GM19023 (cell line): ENCODE data around the gene CPNE4.

Experiments used
- ATAC-seq: cut with Tn5 transposase; IDR thresholded peaks from one replicate; pipeline ENCODE4 v1.9.1; 2021; ENCODE audit warnings: mild to moderate bottlenecking, moderate library complexity; ENCODE audit not compliant: unreplicated experiment

CPNE4 gene

DNA sequence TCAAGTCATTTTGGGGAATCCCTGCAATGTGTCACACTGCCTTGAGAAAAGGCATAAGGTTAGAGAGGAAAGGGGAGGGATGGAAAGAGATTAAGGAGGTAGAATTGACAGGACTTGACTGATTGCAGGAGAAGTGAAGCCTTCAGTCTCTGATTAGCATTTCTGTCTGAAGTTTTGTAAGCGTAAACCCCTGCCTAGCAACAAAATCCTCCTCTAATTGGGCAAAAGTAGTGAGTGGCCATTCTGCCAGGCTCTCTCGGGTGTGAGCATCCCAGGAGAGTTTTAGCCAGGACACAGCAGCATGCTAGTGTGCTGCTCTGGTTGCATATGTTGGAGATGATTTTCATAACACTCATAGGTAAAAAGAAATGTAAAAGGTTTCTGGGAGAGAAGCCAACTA lies 415.0 kb downstream of the CPNE4 start:
- ATAC-seq, result no peak

DNA sequence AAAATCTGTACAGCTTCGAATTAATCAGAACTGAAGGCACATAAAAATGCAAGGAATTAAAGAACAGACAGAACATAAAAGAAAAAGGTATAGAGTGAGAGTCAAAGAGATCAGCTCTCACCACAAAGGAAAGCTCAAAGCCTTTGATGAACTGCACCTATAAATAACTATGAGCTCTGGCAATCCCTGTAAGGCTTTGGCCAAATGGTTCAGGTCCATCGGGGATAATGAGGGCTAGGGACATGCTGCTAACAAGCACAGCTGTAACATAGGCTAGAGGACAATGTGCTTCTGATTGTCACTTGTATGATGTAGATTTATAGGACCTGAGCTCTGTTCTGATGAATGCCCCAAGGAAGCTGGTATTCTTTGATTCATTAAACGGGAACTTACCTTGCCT lies 418.1 kb downstream of the CPNE4 start:
- ATAC-seq, result no peak

DNA sequence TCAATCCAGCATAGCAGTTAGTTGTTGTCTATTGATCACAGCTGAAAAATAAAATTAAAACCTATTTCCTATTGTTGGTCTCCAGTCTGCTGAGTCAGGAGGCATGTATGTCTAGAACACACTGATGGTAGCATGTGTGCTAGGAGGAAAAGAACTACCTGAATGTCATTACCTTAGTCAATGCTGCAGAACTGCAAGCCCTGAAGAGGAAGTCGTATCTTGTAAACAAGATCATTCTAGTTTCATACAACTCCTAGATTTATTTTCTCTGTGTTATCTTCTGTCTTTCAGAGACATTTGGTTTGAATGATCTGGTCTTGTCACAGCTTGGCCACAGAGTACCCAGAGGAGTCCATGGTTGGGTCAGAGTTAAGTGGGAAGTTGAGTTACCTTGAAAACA lies 422.1 kb downstream of the CPNE4 start:
- no peak for ATAC-seq

DNA sequence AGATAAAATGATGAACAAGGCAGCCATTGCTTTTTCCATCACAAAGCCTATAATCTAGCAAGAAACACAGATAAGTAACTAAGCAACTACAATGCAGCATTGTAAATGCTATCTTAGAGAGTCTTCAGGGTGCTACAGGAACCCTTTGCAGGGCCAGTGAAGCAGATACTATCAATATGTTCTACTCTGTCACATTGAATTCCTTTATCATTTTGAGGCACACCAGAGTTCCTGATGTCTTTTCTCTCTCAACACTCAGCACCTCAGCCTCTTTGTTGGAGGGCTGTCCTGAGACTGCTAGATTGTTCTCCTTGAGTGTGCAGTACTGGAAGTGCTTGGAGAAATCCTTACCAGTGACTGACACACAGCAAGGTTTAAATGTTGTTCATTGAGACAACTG lies 424.6 kb downstream of the CPNE4 start:
- no peak for ATAC-seq

DNA sequence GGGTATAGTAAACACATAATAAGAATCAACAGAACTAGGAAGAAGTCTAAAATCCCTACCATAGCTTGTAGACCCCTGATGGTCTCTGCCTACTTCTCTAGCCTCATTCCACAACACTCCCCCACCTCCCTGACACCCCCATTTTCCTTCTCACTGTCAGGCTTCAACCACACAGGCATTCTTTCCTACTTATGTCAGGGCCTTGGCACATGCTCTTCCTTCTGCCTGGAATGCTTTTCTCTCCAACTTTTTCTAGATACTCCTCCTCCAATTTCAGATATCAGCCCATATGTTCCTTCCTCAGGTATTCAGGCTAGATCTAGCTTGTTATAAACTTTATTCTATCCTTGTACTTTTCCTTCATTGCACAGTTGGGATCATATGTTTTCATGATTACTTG lies 426.1 kb downstream of the CPNE4 start:
- ATAC-seq, result no peak

DNA sequence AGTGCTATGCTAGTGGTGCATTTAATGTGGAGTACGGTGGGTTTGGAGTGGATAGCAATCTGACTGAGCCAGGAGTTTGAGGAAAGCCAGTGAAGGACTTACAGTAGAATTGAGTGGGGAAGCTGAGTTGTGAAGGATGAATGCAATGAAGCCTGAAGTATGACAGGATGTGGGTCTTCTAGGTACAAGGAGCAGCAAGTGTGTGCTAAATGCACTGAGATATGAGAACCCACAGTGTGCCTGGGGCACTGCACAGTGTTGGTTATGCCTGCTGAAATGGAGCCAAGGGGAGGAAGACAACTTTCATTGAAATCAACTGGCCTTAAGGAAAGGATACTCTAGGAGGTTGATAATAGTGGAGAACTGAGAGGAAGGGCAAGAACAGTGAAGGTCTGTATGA lies 426.5 kb downstream of the CPNE4 start:
- ATAC-seq, result no peak

DNA sequence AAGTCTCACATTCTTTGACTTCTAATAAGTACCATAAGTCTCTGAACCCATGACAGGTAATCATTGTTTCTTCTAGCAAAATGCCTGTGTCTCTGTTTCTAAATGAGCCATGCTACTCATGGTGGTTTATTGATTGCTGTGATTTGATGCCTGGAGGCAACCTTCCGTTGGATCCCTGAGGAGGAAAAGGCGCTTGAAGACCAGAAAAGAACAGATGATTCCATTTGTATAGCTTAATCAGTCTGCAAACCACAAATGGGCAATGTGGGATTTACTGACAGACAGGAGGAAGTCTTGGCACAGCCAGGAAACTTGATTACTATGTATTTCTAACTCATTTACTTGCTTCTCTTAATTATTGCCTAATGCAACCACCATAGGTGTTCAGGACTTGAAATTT lies 428.9 kb downstream of the CPNE4 start:
- no peak for ATAC-seq

DNA sequence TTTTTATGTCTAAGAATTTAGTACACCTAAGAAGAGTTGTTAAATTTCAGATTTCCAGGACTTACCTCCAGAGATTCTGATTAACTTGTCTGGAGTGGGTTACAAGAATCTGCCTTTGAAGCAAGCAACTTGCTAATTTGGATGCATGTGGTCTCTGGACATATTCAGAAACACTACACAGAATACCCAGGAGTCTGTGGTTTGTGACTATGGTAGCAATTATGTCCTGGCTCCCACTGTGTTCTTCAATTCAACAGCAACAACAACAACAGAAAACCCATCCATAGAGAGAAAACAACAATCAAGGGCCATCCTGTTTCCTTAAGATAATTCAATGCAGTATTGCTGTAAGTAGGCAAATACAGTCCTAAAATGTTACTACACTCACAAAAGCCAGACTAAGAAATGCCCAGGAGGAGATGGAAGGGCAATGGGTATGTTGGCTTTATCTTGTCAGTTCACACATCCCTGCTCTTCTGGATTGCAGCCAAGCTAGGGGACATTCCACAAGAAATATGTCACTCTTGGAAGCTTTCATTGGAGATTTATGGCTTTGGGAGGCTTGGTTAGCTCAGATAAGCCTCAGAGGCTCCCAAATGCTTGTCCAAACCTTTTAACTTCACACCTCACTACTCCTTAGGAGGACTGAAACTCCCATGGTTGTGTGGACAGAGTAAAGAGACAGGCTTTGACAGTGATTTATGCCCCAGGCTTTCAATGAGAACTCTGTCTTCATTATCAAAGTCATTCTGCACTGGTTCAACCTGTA lies 432.6 kb downstream of the CPNE4 start:
- ATAC-seq, result no peak

DNA sequence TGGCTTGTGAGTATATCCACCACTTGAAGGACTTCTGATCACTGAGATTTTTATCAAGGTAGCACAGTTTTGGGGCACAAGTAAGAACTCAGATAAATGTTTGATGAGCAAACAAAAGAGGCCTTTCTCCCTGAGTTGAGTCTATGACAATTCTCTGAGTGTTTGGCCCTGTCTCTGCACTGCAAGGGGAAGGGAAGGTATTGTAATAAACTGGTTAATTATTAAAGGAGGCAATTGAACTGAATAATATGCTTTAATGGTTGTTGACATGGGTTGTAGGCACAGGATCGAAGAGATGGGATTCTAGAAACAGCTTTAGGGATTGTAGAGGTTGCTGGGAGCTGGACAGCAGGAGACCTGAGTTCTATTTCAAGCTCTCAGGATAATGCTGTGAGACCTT lies 437.0 kb downstream of the CPNE4 start:
- ATAC-seq, result no peak

DNA sequence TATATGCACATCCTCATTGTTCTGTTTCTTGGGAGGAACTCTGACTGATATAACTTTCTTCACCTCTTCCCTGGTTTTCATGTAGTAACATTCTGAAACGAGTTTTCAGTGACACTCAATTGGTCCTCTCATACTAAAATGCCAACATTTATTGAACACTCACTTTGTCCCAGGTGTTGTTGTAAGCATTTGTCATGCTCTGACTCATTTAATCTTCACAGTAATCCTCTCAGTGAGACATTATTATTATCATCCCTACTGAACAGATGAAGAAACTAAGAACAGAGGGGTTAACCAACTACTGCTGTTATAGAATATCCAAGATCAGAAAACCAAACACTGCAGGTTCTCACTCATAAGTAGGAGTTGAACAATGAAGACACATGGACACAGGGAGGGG lies 437.9 kb downstream of the CPNE4 start:
- no peak for ATAC-seq

DNA sequence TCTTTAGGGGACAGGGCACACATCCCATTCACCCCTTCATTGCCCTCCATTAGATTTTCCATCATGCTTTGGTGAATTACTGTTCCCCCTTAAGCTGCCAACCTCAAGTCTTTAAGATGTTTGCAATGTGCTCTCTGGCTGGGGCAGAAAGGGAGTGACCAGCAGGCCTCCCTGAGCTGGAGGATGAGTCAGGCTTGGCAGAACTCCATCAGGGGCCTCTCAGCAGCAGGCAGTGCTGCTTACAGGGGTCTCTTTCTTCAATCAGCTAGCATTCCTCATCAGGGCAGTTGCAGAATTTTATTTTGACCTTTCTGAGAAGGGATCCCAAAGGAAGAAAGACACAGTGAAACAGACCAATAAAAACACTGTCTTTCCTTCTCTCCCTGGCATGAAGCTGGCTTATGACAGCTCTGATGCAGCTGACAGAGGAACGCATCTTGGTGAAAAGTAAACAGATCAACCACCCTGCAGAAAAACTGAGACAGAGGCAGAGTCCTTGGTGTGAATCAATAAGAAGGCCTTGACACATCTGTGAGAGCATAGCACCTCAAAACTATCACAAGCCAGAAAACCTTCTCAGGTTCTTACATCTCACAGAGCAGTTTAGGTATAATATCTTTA lies 443.3 kb downstream of the CPNE4 start:
- no peak for ATAC-seq

DNA sequence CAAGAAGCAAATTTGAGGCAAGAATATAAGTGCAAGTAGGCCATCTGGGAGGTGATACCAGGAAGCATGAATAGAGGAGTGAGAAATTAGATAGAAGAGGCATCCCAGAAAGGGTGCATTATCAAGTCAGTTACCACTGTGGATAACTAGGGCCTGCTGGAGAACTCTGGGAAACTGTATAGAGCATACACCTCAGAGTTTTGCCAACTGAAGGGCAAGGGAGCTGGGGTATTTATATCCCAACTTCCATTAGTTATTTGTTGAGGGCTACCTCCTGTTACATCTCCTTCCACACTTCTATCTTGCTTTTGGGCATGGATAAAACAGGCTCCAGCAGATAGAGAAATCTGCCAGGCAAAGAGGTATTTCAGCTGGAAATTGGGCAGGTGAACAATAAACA lies 448.5 kb downstream of the CPNE4 start:
- ATAC-seq, result no peak

DNA sequence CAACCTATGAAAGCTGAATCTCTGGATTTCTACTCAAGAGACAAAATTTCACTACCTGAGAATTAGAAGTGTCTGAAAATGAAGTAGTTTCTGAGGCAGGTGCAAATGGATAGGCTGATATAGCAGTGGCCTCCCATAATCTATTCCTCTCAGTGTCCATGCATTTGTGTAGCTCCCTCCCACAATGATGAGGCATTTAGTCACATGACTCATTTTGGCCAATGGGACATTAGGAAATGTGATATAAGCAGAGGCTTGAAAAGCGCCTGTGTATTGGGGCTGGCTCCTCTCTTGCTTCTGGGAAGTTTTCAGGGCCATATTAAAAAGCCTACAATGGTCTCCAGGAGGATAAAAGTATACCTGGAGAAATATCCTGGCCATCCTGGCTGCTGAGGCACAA lies 452.4 kb downstream of the CPNE4 start:
- ATAC-seq, result no peak

DNA sequence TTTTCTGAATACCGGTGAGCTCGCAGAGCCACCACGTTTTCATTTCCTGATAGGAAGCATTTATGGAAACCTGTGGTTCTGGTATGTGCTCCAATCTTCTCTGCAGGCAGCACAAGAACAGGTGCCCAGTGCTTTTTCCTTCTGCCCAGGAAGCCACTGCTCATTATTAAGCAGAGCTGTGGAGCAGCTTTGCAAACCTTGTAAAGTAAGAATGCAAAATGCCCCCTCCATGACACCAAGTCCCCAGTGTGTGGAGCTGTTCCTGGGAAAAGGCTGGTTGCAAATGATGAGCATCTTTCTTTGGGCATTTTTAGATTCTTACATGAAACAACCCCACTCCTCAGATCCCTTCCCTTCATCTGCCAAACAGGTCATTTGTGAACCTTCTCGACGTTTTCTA lies 466.4 kb downstream of the CPNE4 start:
- ATAC-seq, result no peak

DNA sequence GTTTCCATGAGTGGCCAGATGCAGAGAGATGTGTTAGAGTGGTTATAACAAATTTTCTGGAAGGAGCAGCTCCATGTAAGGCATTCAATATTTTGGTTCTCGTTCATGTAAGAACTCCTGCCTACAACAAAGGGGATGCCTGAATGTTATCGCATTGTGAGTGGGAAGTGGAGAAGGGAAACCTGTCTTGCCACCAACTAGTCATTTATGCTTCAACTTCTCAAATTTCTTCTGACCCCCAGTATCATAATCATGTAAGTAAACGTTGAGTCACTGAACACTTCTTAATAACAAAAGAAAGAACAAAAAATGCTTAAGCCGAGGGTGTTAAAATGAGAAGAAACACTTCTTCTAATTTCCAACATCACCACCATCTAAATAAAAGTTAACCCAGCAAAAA lies 470.0 kb downstream of the CPNE4 start:
- ATAC-seq, result no peak

DNA sequence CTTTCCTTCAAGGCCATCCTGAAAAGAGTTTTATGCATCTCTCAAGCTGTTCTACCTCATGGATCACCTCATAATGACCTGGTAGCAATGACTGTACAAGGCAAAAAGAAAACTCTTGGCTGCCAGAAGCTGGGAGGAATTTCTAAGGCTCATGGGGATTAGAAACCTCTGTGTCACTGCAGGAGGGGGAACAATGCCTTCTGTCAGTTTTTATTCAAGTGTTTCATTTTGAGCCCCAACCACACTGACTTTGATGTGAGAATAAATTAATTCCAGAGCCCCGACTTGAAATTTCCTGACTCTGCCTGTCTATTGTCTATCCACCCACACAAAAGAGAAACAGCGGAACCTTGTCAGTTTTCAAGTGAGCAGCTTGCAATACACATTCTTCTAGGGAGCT lies 473.3 kb downstream of the CPNE4 start:
- no peak for ATAC-seq

DNA sequence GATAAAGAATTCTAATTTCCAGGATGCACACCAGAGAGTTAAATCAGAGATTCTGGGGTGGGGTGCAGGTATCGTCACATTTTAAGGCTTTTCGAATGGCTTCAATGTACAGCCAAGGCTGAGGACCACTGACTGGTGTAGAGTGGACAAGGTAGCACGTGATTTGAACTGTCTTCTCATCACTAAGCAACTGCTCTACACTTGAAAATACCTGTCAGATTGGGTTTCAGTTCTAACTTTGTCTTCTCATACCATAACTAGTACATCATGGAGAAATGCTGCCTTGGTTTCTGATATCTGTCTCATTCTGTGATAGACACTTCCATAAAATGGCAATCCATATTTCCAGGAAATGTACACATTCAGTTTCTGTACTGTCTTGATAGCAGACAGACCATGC lies 474.0 kb downstream of the CPNE4 start:
- ATAC-seq, result no peak

DNA sequence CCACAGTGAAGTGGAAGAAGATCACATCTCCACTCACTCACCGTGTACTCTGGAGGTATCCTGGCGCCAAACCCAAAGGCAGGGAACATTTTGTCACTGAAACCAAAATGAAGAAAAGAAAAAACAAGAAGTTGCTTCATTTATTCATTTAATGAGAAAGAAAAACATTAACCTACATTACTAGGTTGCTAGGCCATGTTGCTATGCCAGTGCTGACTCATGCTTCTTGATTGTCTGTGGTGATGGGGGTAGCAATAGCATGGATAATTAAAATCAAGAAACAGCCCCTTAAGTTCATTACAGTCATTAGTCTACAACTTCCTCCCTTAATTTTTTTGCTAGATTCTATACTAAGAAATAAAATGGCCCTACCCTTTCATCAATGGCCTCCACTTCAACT lies 479.4 kb downstream of the CPNE4 start:
- ATAC-seq, result no peak

DNA sequence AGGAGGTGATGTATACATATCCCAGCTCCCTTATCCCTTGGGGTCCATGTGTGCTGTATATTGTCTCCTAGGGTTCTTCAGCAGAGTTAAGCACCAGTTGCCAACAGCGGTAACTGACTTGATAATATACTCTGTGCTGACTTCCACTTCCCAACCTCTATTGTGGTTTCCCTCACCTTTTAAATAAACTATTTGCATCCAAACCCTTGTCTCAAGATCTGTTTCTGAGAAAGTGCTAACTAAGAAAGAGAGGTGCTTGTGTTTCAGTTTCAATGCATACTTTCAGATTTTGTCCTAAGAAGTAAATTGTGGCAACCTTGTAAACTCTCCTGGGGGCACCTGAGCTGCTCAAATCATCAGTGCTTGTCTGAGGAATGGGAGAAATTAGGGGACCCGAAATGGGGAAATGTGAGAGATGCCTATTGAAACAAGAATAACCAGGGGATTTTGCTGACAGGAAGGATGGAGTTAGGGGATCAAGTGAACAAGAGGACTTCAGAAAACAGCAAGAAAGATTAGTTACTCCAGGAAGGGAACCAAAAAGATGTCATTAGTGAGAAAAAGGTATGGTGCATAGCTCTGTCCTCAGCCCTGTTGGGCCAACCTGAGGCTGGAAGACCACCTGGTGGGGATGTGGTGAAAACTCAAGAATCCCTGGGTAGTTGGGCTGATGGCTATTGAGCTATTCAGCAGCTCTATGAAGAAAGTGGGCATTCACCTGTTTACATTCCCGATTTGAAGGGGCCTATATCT lies 481.1 kb downstream of the CPNE4 start:
- peak; percentile 95 for ATAC-seq

DNA sequence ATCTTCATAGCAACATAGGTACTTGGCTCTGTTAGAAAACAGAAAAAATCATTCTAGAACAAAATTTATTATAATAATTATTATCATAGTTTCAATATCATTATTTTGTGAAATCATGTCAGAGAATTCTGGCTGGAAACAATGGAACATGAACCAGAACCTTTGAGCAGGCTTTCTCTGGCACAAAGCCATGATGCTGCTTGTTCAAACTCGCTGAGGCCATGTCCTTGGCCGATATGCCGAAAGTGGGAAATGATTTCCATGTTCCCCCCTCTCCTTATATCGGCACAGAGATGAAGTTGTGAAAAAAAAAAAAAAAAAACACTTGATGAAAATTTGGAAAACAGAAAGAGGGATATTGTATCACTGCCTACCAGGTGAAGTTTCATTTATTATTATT lies 483.1 kb downstream of the CPNE4 start:
- no peak for ATAC-seq

DNA sequence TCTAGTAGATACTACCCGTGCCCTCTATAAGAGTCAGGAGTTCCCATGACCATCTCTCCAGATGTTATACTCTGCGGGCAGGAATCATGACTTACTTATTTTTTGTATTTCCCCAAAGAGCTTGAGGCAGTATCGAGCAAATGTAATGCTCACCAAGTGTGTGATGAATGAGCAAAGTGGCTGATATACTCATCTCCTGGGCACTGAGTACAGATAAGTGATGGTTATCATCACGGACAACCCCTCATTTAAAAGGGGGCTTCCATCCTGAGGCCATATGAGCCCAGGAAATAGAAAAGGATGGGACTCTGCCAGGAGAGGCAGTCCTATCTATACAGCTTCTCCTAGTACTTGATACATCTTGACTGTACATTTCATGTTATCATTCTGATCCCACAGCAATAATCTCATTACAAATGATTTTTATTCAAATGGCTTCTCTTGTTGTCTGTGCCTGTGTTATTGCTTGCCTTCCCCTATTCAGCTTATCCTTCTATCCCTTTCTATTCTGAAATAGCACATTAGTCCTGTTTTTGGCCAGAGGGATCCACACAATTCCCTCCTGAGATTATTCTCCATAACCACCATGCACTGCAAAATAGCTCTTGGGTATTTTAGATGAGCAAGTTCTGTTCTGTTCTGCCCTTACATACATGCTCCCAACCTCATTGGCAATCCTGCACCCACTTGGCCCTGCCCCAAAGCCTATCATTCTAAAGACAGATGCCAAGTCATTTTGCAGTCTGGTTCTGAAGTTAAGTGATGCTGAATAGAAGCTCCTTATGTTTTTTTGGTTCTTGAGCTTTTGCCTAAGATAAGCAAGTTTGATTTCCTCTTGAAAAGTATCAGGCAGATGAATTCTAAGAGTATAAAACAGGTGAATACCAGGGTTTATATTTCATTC lies 484.0 kb downstream of the CPNE4 start:
- ATAC-seq, result no peak
